Neural progenitor cell (in vitro differentiated cells): ENCODE measurements around the gene CHRD. TPM values are rescaled to one million over a fixed set of nuclear protein-coding genes. Genes with fewer than 3 reads are reported as not detected.

Source experiments
- DNase-seq: peaks from one replicate; pipeline ENCODE4 v3.0.0-alpha.2; 2016; ENCODE audit warnings: low spot score
- H2AFZ ChIP-seq: fragments of 200-600 bp; sonication (generic); replicated peaks from 2 replicates; pipeline ENCODE4 v1.6.1; 2016; ENCODE audit warnings: antibody characterized with exemption
- H3F3A ChIP-seq: fragments of 200-600 bp; sonication (generic); 2 replicates; pipeline ENCODE4 v1.6.1; 2016; ENCODE audit warnings: antibody characterized with exemption, low read depth
- H3K27ac ChIP-seq: fragments of 200-600 bp; sonication (generic); 2 replicates; pipeline ENCODE4 v1.5.1; 2016; ENCODE audit warnings: mild to moderate bottlenecking
- H3K27me3 ChIP-seq: fragments of 200-600 bp; sonication (generic); 2 replicates; pipeline ENCODE4 v1.6.1; 2016; ENCODE audit warnings: mild to moderate bottlenecking, moderate library complexity
- H3K36me3 ChIP-seq: fragments of 200-600 bp; sonication (generic); 2 replicates; pipeline ENCODE4 v1.5.1; 2016
- H3K4me1 ChIP-seq: fragments of 200-600 bp; sonication (generic); 2 replicates; pipeline ENCODE4 v1.6.1; 2016; ENCODE audit warnings: mixed run types
- H3K4me2 ChIP-seq: fragments of 200-600 bp; sonication (generic); 2 replicates; pipeline ENCODE4 v1.6.1; 2016
- H3K4me3 ChIP-seq: fragments of 200-600 bp; sonication (generic); 2 replicates; pipeline ENCODE4 v1.5.1; 2016
- H3K79me2 ChIP-seq: fragments of 200-600 bp; sonication (generic); 2 replicates; pipeline ENCODE4 v1.6.1; 2016; ENCODE audit warnings: low read depth
- H3K9ac ChIP-seq: fragments of 200-600 bp; sonication (generic); 2 replicates; pipeline ENCODE4 v1.6.1; 2016
- H3K9me3 ChIP-seq: fragments of 200-600 bp; sonication (generic); 2 replicates; pipeline ENCODE4 v1.5.1; 2016; ENCODE audit warnings: low read depth
- H4K20me1 ChIP-seq: fragments of 200-600 bp; sonication (generic); 2 replicates; pipeline ENCODE4 v1.6.1; 2016; ENCODE audit warnings: low read depth
- H3K27ac Mint-ChIP-seq: 3 replicates; pipeline ENCODE4 v1.8.0; 2021; ENCODE audit warnings: mixed read lengths
- H3K27me3 Mint-ChIP-seq: 2 replicates; pipeline ENCODE4 v1.8.0; 2022; ENCODE audit warnings: low read depth, mild to moderate bottlenecking, inconsistent platforms, moderate library complexity, mixed read lengths; ENCODE audit not compliant: insufficient read depth
- H3K36me3 Mint-ChIP-seq: 3 replicates; pipeline ENCODE4 v1.8.0; 2021; ENCODE audit warnings: mixed read lengths
- H3K4me1 Mint-ChIP-seq: 3 replicates; pipeline ENCODE4 v1.8.0; 2021; ENCODE audit warnings: mixed read lengths
- H3K4me3 Mint-ChIP-seq: 3 replicates; pipeline ENCODE4 v1.8.0; 2021; ENCODE audit warnings: mild to moderate bottlenecking, moderate library complexity, mixed read lengths
- H3K9me3 Mint-ChIP-seq: 3 replicates; pipeline ENCODE4 v1.8.0; 2020; ENCODE audit warnings: mixed read lengths
- CTCF ChIP-seq: fragments of 200-600 bp; sonication (generic); IDR thresholded peaks from 2 replicates; pipeline ENCODE4 v1.5.1; 2017; ENCODE audit warnings: antibody characterized with exemption, mild to moderate bottlenecking
- EZH2 ChIP-seq: fragments of 200-600 bp; sonication (generic); IDR thresholded peaks from 2 replicates; pipeline ENCODE4 v1.6.1; 2017; ENCODE audit warnings: antibody characterized with exemption, mild to moderate bottlenecking, moderate library complexity
- EZH2phosphoT487 ChIP-seq: fragments of 200-600 bp; sonication (generic); IDR thresholded peaks from 2 replicates; pipeline ENCODE4 v1.6.1; 2017; ENCODE audit warnings: antibody characterized with exemption
- total RNA-seq: library from RNA; depleted of rRNA; stranded (reverse); fragments of >200 nt; gene quantifications from 2 replicates; pipeline ENCODE4 v1.2.3, GENCODE V29; 2015; ENCODE audit warnings: low replicate concordance

Gene CHRD
- total RNA-seq, 1 donor from 2014 or later, result 2.3 TPM

- H3K9me3 Mint-ChIP-seq, result no peaks in the 10 kb centered on the region
- peaks cover 31% of the 10 kb centered on the region for H3K27me3 Mint-ChIP-seq
Observed at GRCh38 chr3:184382326-184383032, 2.6 kb downstream of the CHRD start.

GRCh38 chr3:184383033-184383740, 3.3 kb downstream of the CHRD start:
- Histone ChIP-seq H3K4me3 (no peak overlapping the region), H3K4me2 (no peak overlapping the region), H3K9me3 (no peaks in the 10 kb centered on the region), H3K27me3 (peaks cover 48% of the 10 kb centered on the region), H3K36me3 (no peaks in the 10 kb centered on the region), H4K20me1 (peaks cover 8% of the 10 kb centered on the region), H2AFZ (no peak overlapping the region), H3K27ac (no peak overlapping the region), H3F3A (peaks cover 32% of the 10 kb centered on the region), H3K4me1 (peaks cover 22% of the 10 kb centered on the region), H3K79me2 (no peaks in the 10 kb centered on the region), H3K9ac (no peak overlapping the region)
- H3K36me3 Mint-ChIP-seq, result no peaks in the 10 kb centered on the region
- H3K9me3 Mint-ChIP-seq, result peaks cover 2% of the 10 kb centered on the region
- H3K27me3 Mint-ChIP-seq, result peaks cover 28% of the 10 kb centered on the region
- no peak for TF ChIP-seq EZH2phosphoT487
- TF ChIP-seq EZH2, result no peak
- no peak for TF ChIP-seq CTCF
- no peak overlapping the region for H3K4me3 Mint-ChIP-seq
- peaks cover 17% of the 10 kb centered on the region for H3K4me1 Mint-ChIP-seq
- DNase-seq, result no peak
- no peak overlapping the region for H3K27ac Mint-ChIP-seq

More at GRCh38 chr3:184382326-184383032, 2.6 kb downstream of the CHRD start:
- no peak overlapping the region for H3K9ac ChIP-seq
- H3K27ac Mint-ChIP-seq, result no peak overlapping the region
- no peak overlapping the region for H3K27ac ChIP-seq
- H3K36me3 ChIP-seq, result no peaks in the 10 kb centered on the region
- peaks cover 23% of the 10 kb centered on the region for H3K4me1 Mint-ChIP-seq
- no peak overlapping the region for H3K4me2 ChIP-seq
- H3K4me3 ChIP-seq, result no peak overlapping the region
- H3K4me1 ChIP-seq, result peaks cover 29% of the 10 kb centered on the region
- no peak for DNase-seq
- peaks cover 8% of the 10 kb centered on the region for H4K20me1 ChIP-seq
- peaks cover 32% of the 10 kb centered on the region for H3F3A ChIP-seq
- no peaks in the 10 kb centered on the region for H3K79me2 ChIP-seq
- no peak overlapping the region for H2AFZ ChIP-seq
- H3K9me3 ChIP-seq, result no peaks in the 10 kb centered on the region
- TF ChIP-seq CTCF (no peak), EZH2phosphoT487 (no peak), EZH2 (no peak)
- peaks cover 49% of the 10 kb centered on the region for H3K27me3 ChIP-seq
- peak overlapping the region; percentile 10 for H3K4me3 Mint-ChIP-seq
- H3K36me3 Mint-ChIP-seq, result no peaks in the 10 kb centered on the region

- Histone ChIP-seq H3K9me3 (no peaks in the 10 kb centered on the region), H3K4me2 (no peak overlapping the region), H3K4me1 (peaks cover 12% of the 10 kb centered on the region), H3K9ac (no peak overlapping the region), H3K27me3 (peaks cover 36% of the 10 kb centered on the region), H3K27ac (no peak overlapping the region), H3F3A (peaks cover 21% of the 10 kb centered on the region), H4K20me1 (peaks cover 8% of the 10 kb centered on the region), H3K36me3 (no peaks in the 10 kb centered on the region), H3K4me3 (no peak overlapping the region), H2AFZ (no peak overlapping the region), H3K79me2 (no peaks in the 10 kb centered on the region)
- Mint-ChIP-seq H3K4me3 (no peak overlapping the region), H3K9me3 (peaks cover 3% of the 10 kb centered on the region), H3K36me3 (no peaks in the 10 kb centered on the region), H3K4me1 (peaks cover 6% of the 10 kb centered on the region), H3K27ac (peak overlapping the region; percentile 21), H3K27me3 (peaks cover 26% of the 10 kb centered on the region)
- DNase-seq, result no peak
- TF ChIP-seq EZH2 (no peak), CTCF (no peak), EZH2phosphoT487 (no peak)
Observed at GRCh38 chr3:184384342-184384741, 4.5 kb downstream of the CHRD start.
